ENCODE data around the gene SCAP. TPM values are rescaled to one million over a fixed set of nuclear protein-coding genes. Genes with fewer than 3 reads are reported as not detected.

Gene SCAP
- total and polyA plus RNA-seq, 2 of the 13 experiments (the other 11 are each of a cell fraction or from before 2014, with no cell fraction given) = 40.4 to 53.3 TPM

GRCh38 chr3:47385007-47385406 is 90.7 kb downstream of the SCAP start (continued):
- TF ChIP-seq HOMEZ (CRISPR knock-in tag; IDR thresholded peaks at IDR 0.05; ENCODE audit: low read depth) (no peak), DR1 (CRISPR knock-in tag; IDR thresholded peaks at IDR 0.05) (no peak), FOXA1 (IDR thresholded peaks at IDR 0.05) (no peak), FOXA1 (CRISPR knock-in tag; IDR thresholded peaks at IDR 0.05) (0 out of 2 replicates have a peak, but pooled peaks have one; percentile 22), ZNF770 (CRISPR knock-in tag; IDR thresholded peaks at IDR 0.05) (no peak), ZBTB38 (CRISPR knock-in tag; IDR thresholded peaks at IDR 0.05) (no peak), CREM (IDR thresholded peaks at IDR 0.05) (peak; percentile 24; the same call in 1 of the 2 replicates), CREM (CRISPR knock-in tag; IDR thresholded peaks at IDR 0.05) (no peak), SMAD9 (CRISPR knock-in tag; IDR thresholded peaks at IDR 0.05) (no peak), MXD3 (CRISPR knock-in tag; IDR thresholded peaks at IDR 0.05) (no peak), ZFY (CRISPR knock-in tag; IDR thresholded peaks at IDR 0.05) (no peak), ZSCAN5A (CRISPR knock-in tag; IDR thresholded peaks at IDR 0.05; ENCODE audit: borderline replicate concordance) (no peak), ZNF557 (CRISPR knock-in tag; IDR thresholded peaks at IDR 0.05) (no peak), ZNF552 (CRISPR knock-in tag; IDR thresholded peaks at IDR 0.05; ENCODE audit: borderline replicate concordance) (no peak), NR2F6 (IDR thresholded peaks at IDR 0.05) (peak; percentile 69), NR2F6 (CRISPR knock-in tag; IDR thresholded peaks at IDR 0.05) (peak; percentile 48; the same call in 1 of the 2 replicates), ISX (CRISPR knock-in tag; conservative IDR thresholded peaks at IDR 0.05) (no peak), CREB1 (IDR thresholded peaks at IDR 0.05) (no peak), CREB1 (CRISPR knock-in tag; IDR thresholded peaks at IDR 0.05) (0 out of 2 replicates have a peak, but pooled peaks have one; percentile 25), ZMYM3 (CRISPR knock-in tag; IDR thresholded peaks at IDR 0.05) (no peak), ZNF484 (CRISPR knock-in tag; IDR thresholded peaks at IDR 0.05; ENCODE audit: borderline replicate concordance, low read depth) (no peak), SAP130 (CRISPR knock-in tag; IDR thresholded peaks at IDR 0.05; ENCODE audit: low read depth) (peak; percentile 71), POLR2AphosphoS5 (IDR thresholded peaks at IDR 0.05; ENCODE audit: low read depth, low read length) (no peak), TEAD3 (CRISPR knock-in tag; optimal IDR thresholded peaks at IDR 0.05; ENCODE audit: borderline replicate concordance) (peak; percentile 67)
- TF ChIP-seq, protein P1, sequence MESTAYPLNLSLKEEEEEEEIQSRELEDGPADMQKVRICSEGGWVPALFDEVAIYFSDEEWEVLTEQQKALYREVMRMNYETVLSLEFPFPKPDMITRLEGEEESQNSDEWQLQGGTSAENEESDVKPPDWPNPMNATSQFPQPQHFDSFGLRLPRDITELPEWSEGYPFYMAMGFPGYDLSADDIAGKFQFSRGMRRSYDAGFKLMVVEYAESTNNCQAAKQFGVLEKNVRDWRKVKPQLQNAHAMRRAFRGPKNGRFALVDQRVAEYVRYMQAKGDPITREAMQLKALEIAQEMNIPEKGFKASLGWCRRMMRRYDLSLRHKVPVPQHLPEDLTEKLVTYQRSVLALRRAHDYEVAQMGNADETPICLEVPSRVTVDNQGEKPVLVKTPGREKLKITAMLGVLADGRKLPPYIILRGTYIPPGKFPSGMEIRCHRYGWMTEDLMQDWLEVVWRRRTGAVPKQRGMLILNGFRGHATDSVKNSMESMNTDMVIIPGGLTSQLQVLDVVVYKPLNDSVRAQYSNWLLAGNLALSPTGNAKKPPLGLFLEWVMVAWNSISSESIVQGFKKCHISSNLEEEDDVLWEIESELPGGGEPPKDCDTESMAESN (CRISPR knock-in tag; conservative IDR thresholded peaks at IDR 0.05) = no peak

Data from HepG2 (cell line).